GM18499 (cell line): ENCODE measurements around the gene MRPS22.

Experiments used
- ATAC-seq: cut with Tn5 transposase; IDR thresholded peaks from one replicate; pipeline ENCODE4 v1.9.1; 2021; ENCODE audit warnings: moderate number of reproducible peaks; ENCODE audit not compliant: insufficient read depth, unreplicated experiment

The MRPS22 gene

DNA sequence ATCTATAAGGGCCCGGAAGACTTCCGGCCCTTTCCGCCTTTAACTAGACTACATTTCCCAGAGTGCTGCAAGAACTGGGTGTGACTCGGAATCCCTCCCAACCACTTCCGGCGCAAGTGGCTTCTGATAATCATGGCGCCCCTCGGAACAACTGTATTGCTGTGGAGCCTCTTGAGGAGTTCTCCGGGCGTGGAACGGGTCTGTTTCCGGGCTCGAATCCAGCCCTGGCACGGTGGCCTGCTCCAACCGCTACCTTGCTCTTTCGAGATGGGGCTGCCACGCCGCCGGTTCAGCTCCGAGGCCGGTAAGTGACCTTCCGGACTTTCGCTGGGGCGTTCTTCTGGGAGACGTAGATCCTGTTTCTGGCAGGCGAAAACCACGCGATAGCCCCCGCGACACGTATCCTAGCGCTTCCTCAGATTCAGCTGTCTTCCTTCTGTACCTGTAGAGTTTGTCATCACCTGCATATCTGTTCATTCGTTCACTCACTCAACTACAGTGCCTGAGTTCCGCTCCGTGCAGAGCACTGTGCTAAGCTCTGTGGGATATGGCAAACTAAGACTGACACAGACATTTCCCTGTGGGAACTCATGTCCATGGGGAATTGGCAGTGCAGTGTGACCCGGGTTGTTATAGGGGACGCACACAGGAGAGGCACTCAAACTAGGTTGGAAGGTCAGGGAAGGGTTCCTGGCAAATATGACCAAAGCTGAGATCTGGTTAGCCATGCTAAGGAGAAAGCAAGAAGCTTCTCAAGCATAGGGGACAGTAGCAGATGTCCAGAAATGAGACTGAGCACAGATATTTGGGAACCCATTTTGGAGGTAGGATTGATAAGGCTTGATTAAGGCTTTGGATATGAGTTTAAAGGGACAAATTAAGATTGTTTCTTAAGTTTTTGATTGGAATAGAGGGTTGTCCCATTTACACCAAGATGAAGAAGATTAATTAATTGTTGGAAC is at the start of gene MRPS22:
MRPS22 (plus strand) TSS at position 126 of the 962 bp plus-strand sequence; CDS start at position 133, 7 bp downstream.
- ATAC-seq, result peak; percentile 84

DNA sequence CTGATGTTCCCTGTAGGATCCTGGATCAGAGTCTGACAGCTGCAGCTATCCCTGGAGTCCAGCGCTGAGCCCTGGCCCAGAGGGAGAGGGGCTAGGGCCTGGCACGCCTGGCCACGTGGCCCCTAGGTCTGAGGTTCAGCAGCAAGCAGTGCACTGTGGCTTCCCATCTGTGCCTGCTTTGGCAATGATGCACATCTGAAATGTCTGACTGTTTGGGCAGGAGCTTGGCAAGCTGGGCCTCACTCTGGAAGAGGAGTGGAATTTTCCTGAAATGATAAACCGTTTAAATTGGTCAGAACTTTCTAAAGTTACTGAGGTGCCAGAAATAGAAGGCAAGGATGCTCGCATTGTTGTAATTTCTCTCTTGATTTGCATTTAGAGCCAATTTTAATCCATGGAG is 48.8 kb upstream of the MRPS22 start:
- ATAC-seq, result no peak

DNA sequence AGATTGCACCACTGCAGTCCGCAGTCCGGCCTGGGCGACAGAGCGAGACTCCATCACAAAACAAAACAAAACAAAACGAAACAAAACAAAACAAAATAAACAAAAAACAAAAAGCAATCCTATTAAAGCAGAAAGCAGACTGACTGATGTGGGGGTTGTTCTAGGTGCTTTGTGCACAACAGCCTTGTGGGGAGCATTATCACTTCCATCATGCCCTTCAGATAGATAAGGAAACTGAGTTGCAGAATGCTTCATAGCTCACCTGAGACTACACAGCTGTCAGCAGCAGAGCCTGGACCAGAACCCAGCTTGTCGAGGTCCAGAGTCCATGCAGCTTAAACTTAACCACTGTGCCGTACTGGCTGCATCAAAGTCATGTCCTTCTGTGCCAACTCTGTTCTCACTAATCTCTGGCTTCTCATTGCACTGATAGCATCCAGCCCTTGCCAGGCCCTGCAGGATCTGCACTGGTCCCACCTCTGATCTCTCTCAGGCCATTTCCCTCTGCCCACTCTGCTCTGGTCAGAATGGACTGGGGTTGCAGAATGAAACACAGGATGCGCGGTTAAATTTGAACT is 47.6 kb upstream of the MRPS22 start:
- ATAC-seq, result no peak

DNA sequence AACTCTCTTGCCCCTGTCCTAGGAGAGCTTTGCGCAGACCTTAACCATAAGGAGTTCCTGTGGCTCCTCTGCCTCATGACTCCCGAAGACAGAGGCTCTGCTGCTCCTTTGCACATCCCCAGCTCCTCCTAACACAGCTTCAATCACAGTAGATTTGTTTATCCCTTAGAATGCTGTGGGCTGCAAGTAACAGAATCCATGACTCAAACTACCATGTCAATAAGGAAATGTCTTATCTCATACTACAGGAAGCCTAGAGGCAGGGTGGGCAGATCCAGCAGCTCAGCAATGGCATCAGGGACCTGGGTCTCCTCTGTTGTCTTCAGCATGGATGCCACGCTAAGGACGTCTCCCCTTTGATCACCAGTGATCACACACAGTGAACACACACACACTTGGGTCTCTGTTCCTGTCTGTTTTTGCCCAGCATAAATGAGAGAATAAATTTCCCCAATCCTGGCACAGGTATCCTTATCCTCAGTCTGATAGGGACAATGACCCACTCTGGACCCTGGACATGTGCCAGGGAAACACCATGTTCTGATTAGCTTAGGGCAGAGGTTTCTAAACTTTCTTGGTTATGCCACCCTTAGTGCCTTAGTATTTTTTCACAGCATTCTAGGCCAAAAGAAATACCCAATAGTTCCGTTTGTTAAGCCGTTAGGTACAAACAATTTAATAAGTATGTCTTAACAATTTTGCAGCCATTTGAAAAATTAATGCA is 46.1 kb upstream of the MRPS22 start:
- no peak for ATAC-seq

DNA sequence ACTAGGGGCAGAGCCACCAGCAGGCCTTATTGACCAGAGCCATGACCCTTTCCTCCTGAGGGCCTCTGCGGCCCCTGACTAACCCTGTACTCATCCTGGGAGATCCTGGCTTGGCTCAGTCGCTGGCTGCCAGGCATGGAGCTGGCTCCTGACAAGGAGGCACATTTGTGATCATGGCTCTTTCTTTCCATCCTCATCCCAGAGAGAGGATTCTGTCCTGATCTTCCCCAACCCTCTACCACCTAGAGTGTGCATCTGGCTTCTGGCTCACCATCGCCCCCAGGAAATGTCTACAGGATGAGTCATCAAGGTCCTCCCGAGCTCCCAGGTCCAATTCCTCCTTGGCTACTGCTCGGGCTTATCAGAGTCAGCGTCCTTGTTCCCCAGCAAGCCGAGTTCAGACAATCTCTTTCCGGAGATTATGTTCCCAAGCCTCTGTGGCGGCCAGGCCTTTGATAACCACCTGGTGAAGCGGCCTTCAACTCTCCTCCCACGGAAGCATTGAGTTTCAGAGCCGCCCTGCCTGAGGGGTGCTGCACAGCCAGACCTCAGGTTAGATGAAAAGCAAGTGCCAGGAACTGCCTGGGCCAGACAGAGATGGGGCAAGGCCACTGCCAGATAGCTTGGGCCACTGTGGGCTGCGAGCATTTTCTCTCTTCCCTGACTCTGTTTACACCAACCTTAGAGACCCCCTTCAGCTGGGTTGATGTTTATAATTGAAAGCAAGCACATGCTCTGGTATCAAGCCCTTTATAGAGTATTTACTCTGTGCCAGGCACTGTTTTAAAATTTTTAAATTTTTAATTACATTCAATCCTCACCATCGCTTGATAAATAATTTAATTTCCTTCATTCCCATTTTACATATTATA is 44.3 kb upstream of the MRPS22 start:
- ATAC-seq, result no peak

DNA sequence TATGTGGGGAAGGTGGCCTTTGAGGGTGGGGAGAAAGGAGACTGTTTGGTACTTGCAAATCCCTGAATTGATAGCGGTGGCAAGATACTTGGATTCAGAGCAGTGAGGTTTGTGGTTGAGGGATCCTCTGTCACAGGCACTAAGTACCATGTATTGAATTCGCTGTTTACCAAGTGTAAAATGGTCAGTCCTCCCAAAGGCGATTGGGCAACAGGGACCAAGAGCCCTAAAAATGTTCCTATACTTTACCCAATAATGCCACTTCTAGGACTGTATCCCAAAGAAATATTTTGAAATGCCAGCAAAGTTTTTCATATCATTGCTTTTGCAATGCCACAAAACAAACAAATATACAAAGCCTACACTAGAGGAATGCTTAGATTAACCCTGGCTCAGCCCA is 43.4 kb upstream of the MRPS22 start:
- ATAC-seq, result no peak

DNA sequence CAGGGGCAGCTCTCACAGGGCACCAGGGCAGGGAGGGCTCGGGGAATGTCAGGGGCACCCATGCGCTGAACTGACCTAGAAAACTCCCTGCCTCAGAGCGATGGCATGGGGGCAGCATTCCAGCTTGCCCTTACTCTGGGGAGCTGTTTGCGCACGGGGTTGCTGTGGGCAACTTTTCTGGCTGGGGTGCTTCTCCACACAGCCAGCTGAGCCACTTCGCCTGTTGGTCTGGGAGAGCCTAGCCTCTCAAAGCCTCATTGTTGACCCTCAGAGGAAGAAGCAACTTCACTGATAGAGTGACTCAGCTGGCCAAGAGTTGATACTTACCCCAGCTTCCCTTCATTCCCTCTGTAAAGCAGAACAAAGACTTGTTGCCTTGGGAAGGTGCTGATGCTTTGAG is 42.6 kb upstream of the MRPS22 start:
- no peak for ATAC-seq

DNA sequence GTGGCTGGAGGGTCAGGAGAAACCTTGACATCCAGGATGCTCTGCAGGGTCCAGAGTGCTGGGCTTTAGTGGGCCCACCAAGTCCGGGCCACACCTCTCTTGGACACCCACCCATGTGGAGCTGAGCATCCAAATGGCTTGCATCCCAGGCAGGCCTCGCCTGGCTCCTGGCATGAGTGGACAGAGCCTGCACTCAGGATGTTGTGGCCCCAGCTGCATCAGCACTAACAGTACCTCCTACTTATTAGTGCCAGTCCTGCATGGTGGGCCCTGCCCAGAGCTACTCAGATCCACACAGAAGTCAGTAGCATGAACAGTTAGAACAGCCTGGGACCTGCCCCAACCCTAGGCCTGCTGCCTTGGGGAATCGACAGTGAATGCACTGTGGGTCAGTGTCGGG is 42.2 kb upstream of the MRPS22 start:
- ATAC-seq, result no peak

DNA sequence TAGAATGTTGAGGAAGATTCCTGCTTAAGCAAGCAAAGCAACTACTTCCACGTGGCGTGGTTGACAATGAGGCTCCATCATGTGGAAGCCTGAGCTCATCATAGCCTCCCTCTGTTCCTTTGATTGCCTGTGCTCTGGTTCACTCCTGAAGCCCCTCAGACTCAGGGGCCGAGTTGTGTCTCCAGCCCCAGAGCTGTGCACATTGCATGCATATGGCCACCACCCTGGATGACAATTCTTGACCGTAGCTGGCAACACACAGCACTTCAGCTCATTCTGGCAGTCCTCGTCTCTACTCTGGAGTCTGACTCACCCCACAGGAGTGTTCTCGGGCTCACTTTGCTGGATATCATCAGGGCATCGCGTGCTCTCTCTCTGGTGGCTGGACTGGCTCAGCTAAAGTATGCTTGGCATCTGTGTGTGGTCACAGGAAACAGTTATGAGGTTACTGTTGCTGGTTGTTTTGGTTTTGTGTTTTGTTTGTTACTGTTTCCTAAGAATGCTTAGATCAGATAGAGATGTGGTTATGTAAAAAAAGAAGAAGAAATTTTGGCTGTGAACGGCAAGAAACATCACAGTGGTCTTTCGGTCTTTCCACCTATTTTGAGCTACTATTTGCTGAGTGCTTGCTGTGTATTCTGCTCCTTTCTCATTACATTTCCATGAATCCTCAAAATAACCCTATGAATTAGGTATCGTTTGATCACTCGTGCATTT is 41.6 kb upstream of the MRPS22 start:
- no peak for ATAC-seq

DNA sequence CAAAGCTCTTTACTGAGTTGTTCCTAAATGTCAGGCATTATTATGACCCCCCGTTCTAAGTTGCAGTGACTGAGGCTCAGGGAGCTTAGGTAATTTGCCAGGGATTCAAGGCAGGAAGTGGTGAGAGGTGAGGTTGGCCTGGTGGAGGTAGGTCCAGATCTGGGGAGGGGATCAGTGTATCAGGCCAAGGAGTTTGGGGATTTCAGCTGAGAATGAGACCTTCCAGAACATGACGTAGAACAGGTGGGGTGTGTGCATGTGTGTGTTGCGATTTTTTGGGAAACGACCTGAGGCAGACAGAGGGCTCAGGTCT is 41.1 kb upstream of the MRPS22 start:
- ATAC-seq, result no peak

DNA sequence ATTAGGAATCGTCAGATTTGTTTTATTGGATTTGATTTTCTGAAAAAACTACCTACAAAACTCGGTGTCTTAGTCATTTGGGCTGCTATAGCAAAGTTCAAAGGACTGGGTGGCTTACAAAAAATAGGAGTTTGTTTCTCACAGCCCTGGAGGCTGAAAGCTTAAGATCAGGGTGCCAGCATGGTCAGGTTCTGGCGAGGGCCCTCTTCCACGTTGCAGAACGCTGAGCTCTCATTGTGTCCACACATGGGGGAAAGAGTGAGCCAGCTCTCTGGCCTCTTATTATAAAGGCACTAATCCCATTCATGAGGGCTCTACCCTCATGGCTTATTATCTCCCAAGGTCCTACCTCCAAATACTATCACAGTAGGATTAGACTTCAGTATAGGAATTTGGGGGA is 40.6 kb upstream of the MRPS22 start:
- ATAC-seq, result no peak

DNA sequence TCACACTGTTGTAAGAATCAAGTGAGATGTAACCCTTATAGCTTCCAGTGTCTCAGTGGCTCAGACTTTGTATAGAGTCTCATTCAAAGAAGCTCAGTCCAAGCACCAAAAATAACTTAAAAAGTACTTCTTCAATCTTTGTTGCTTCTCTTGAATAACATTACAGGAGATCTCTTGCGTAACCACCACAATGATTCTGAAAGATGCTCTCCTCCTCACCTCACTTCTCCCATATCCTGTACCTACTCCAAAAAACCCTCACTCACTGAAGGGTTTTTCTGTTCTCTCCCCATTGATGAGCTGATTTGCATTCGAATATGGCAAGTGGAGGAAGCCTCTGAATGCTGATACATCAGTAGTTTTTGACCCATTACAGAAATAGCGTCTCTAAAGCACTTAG is 39.4 kb upstream of the MRPS22 start:
- ATAC-seq, result no peak

DNA sequence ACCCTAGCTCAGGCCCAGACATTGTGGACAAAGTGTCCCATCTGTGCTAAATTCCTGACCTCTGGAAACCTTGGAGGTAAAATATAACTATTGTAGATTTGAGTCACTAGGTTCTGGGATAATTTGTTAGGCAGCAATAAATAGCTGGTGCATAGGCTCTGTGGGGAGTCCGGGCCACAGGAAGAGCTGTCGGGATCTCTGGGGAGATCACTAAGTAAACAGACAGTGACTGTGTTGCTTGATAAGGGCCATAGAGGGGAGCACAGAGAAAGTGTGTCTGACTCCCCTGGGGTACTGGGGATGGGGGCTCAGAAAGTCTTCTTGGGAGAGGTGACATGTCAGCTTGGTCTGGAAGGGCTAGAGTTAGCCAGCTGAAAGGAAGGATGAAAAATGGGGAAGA is 37.7 kb upstream of the MRPS22 start:
- ATAC-seq, result no peak

DNA sequence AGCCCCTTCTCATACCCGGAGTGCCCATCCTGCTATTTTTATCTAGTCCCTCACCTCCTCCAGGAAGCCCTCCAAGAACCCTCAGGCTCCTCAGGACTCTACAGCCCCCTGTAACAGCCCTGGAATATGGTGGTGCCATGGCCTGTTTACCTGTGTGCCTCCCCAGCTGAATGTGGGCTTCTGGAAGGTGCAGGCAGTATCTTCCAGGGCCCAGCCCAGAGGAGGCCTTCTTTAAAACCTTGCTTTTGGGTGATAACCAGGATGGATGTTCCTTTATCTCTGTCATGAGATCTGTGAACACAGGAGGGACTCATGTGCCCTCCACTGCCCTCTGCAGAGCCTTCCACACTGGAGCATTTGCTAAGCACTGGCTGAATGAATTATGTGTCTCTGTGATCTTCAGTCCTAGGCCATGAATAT is 36.7 kb upstream of the MRPS22 start:
- ATAC-seq, result no peak

DNA sequence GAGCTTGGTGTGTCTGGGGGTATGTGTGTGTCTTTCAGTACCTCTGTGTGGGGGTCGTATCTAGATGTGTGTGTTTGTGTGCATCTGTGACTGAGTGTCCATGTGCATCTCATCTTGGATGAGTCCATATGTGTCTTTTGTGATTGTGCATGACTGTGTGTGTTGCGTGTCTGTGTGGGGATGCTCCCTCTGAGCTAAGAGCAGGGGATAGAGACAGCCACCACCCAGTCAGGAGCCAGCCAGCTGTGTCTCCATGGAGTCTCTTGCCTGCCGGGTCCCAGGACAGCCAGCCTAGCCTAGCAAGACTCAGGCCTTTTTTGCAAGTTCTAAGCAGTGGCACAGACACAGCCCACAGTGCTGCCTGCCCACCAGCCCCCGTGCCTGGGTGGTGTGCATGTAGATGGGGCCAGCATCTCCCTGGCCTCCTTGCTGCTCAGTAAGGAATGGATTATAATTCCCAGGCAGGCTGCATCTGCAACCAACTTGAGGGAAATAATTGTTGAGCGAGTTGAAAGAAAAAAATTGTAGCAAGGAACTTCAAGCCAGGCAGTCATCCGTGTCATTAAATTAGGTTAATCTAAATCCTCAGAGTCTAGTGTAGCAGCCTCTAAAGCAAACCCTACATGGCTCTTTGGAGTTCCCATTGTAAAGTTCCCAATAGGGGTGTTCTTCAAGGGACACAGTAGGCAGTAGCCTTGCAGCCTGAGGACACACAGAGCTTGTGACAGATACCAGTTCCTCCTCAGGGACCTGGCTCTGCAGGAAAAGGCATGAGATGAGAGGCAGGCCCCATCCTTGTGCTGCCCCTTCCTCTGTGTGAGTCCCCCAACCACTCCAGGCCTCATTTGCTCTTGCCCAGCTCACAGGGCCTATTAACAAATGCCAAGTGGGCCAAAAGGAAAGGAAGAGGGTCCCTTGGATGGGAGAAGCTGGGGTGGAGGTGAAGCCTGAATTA is 35.9 kb upstream of the MRPS22 start:
- no peak for ATAC-seq

DNA sequence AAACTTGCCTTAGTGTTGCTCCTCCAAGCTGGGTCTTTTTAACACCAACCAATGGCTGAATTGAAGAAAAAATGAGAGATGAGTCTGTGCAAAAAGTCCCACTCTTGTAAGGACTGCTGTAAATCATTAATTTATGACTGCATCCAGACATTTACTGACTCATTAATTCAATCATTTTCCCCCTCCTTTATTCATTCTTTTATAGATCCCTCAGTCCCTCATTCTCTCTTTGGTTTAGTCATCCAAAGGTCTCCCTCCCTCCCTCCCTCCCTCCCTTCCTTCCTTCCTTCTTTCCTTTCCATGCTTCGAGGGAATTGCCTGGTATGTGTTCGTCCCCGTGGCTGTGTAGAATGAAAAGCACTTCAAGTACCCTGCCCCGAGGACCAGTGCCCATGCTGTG is 35.3 kb upstream of the MRPS22 start:
- ATAC-seq, result no peak

DNA sequence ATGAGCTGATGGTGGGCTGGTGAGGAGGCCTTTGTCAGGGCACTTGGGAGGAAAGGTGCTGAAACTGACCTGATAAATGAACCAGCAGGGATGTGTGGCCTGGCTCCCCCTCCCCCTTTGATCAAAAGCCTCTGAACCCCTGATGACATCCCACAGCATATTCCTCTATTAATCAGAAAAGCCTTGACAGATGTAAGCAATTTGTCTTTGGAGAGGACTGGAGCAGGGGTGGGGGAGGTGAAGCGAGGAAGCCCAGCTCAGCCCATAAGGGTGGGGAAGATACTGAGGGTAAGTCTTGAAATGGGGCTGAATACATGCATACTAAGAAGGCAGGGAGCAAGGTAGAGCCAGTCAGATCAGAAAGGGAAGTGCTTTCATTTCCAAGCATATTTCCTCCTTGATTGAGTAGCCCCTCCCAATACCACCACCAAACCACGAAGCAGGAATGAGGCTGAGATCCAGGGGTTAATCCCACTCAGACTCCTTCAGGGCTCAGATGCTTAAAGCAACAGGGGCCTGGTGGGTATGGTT is 34.7 kb upstream of the MRPS22 start:
- ATAC-seq, result no peak

DNA sequence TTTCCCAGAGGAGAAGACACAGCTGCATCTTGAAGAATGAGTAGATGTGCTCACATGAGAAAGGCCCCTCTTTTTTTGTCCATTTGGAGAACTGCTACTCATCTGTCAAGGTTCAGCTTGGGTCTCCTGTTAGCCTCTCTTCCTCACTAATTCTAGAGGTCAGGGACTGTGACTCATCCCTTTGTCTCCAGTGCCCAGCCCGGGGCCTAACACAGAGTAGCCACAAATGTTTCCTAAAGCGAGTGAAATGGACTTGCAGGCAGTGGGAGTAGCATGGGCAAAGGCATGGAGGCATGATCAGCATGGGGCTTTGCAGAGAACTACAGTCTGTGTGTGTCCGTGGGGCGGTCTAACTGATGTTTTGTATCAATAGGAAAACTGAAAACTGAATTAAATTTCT is 33.9 kb upstream of the MRPS22 start:
- ATAC-seq, result no peak
